Stimulated activated CD4-positive, alpha-beta T cell treated with anti-CD3 and anti-CD28 coated beads, Interleukin-4, amount 100 ng/mL, for 24 hours (primary cell): ENCODE data around the gene TPTE2.
"Not testable (repeated sequence)": the region's sequence is repeated elsewhere in the genome, so short reads cannot be mapped to it uniquely, and the experiment has no call there.

Source experiments
- DNase-seq: peaks from one replicate; pipeline ENCODE4 v3.0.0-alpha.2; 2020

Gene TPTE2

GRCh38 chr13:19561127-19561582 lies at the start of gene TPTE2:
TSS of gene TPTE2 (minus strand) at chr13:19561532. CDS start at chr13:19503234, 58,298 bp downstream.
- DNase-seq: not testable (repeated sequence)

- no peak for DNase-seq
Measured at GRCh38 chr13:19607523-19608078, 46.3 kb upstream of the TPTE2 start.

GRCh38 chr13:19606737-19607136 lies 45.4 kb upstream of the TPTE2 start:
- no peak for DNase-seq

GRCh38 chr13:19606152-19606551 lies 44.8 kb upstream of the TPTE2 start:
- no peak for DNase-seq

GRCh38 chr13:19605161-19605955 lies 44.0 kb upstream of the TPTE2 start:
- DNase-seq: no peak

GRCh38 chr13:19604306-19604705 lies 43.0 kb upstream of the TPTE2 start:
- DNase-seq: no peak

GRCh38 chr13:19601749-19602725 lies 40.7 kb upstream of the TPTE2 start:
- peak; percentile 17 for DNase-seq

GRCh38 chr13:19597523-19597922 lies 36.2 kb upstream of the TPTE2 start:
- no peak for DNase-seq

GRCh38 chr13:19596960-19597361 lies 35.6 kb upstream of the TPTE2 start:
- DNase-seq: no peak

- no peak for DNase-seq
Measured at GRCh38 chr13:19596086-19596485, 34.8 kb upstream of the TPTE2 start.

GRCh38 chr13:19592657-19593180 lies 31.4 kb upstream of the TPTE2 start:
- DNase-seq: no peak

- no peak for DNase-seq
Measured at GRCh38 chr13:19591864-19592263, 30.5 kb upstream of the TPTE2 start.

- DNase-seq: no peak
Measured at GRCh38 chr13:19590423-19590822, 29.1 kb upstream of the TPTE2 start.

- no peak for DNase-seq
Measured at GRCh38 chr13:19589312-19589711, 28.0 kb upstream of the TPTE2 start.

- peak; percentile 40 for DNase-seq
Measured at GRCh38 chr13:19587635-19588300, 26.4 kb upstream of the TPTE2 start.

GRCh38 chr13:19586904-19587634 lies 25.7 kb upstream of the TPTE2 start:
- peak; percentile 80 for DNase-seq

GRCh38 chr13:19581675-19582074 lies 20.3 kb upstream of the TPTE2 start:
- DNase-seq: no peak

GRCh38 chr13:19575230-19575629 lies 13.9 kb upstream of the TPTE2 start:
- no peak for DNase-seq

- DNase-seq: no peak
Measured at GRCh38 chr13:19573120-19573716, 11.9 kb upstream of the TPTE2 start.

- DNase-seq: no peak
Measured at GRCh38 chr13:19572280-19572679, 10.9 kb upstream of the TPTE2 start.

- DNase-seq: no peak
Measured at GRCh38 chr13:19567820-19568534, 6.6 kb upstream of the TPTE2 start.
